CD4-positive, alpha-beta T cell treated with Interleukin-10 for 1 hour (primary cell): ENCODE results near the gene THRB.

Source experiments
- DNase-seq: peaks from one replicate; pipeline ENCODE4 v3.0.0-alpha.2; 2020

Gene THRB

GRCh38 chr3:24372559-24373197, 122.0 kb downstream of the THRB start:
- no peak for DNase-seq

- DNase-seq, result no peak
Observed at GRCh38 chr3:24370352-24371090, 124.1 kb downstream of the THRB start.

- DNase-seq, result no peak
Observed at GRCh38 chr3:24368605-24369004, 126.0 kb downstream of the THRB start.

GRCh38 chr3:24367664-24368264, 126.9 kb downstream of the THRB start:
- DNase-seq, result no peak

- no peak for DNase-seq
Observed at GRCh38 chr3:24367216-24367615, 127.4 kb downstream of the THRB start.

- DNase-seq, result no peak
Observed at GRCh38 chr3:24365168-24365567, 129.5 kb downstream of the THRB start.

- DNase-seq, result no peak
Observed at GRCh38 chr3:24364359-24364758, 130.3 kb downstream of the THRB start.

GRCh38 chr3:24363242-24363641, 131.4 kb downstream of the THRB start:
- no peak for DNase-seq

- no peak for DNase-seq
Observed at GRCh38 chr3:24361623-24362022, 133.0 kb downstream of the THRB start.

GRCh38 chr3:24360957-24361356, 133.7 kb downstream of the THRB start:
- DNase-seq, result no peak

- no peak for DNase-seq
Observed at GRCh38 chr3:24359645-24360462, 134.8 kb downstream of the THRB start.

- DNase-seq, result no peak
Observed at GRCh38 chr3:24359102-24359501, 135.5 kb downstream of the THRB start.

GRCh38 chr3:24357635-24358034, 137.0 kb downstream of the THRB start:
- no peak for DNase-seq

GRCh38 chr3:24355806-24356205, 138.8 kb downstream of the THRB start:
- DNase-seq, result no peak

GRCh38 chr3:24354230-24354629, 140.4 kb downstream of the THRB start:
- no peak for DNase-seq

- no peak for DNase-seq
Observed at GRCh38 chr3:24352893-24353553, 141.6 kb downstream of the THRB start.

GRCh38 chr3:24351779-24352469, 142.7 kb downstream of the THRB start:
- DNase-seq, result no peak

GRCh38 chr3:24349367-24350019, 145.2 kb downstream of the THRB start:
- no peak for DNase-seq

- DNase-seq, result no peak
Observed at GRCh38 chr3:24348348-24348747, 146.3 kb downstream of the THRB start.

GRCh38 chr3:24344784-24345439, 149.7 kb downstream of the THRB start:
- no peak for DNase-seq
